GM18511 (cell line): ENCODE results near the gene MCM9.
A peak's percentile ranks its signal among the peaks of the same experiment; 100 is the strongest.
"Not testable (repeated sequence)": the region's sequence is repeated elsewhere in the genome, so short reads cannot be mapped to it uniquely, and the experiment has no call there.

ENCODE experiments used
- ATAC-seq: cut with Tn5 transposase; IDR thresholded peaks from one replicate; pipeline ENCODE4 v1.9.1; 2021; ENCODE audit warnings: mild to moderate bottlenecking, moderate library complexity; ENCODE audit not compliant: unreplicated experiment

Gene MCM9

DNA sequence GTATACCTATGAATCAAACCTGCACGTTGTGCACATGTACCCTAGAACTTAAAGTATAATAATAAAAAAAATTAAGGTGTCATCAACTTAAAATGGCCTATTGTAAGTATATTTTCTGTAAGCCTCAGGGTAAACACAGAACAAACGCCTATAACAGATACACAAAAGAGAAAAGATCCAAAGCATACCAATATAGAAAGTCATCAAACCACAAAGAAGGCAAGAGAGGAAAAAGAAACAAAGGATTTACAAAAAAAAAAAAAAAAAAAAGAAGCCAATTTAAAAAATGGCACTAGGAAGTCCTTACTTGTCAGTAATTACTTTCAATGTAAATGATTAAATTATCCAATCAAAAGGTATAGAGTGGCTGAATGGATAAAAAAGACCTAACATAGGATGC lies 65.6 kb downstream of the MCM9 start:
- ATAC-seq, result no peak

DNA sequence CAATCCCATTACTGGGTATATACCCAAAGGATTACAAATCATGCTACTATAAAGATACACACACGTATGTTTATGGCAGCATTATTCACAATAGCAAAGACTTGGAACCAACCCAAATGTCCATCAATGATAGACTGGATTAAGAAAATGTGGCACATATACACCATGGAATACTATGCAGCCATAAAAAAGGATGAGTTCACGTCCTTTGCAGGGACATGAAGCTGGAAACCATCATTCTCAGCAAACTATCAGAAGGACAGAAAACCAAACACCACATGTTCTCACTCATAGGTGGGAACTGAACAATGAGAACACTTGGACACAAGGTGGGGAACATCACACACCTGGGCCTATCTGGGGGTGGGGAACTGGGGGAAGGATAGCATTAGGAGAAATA lies 66.1 kb downstream of the MCM9 start:
- not testable (repeated sequence) for ATAC-seq

DNA sequence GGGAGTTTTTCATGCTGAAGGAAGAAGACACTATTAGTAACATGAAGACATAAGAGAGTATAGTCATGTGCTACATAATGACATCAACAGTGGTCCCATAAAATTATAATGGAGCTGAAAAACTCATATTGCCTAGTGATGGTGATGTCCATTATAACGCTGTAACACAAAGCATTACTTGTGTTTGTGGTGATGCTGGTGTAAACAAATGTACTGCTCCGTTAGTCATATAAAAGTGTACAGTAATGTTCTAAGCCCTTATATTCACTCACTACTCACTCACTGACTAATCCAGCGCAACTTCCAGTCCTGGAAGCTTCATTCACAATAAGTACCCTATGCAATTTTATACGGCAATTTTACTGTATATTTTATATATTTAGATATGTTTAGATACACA lies 67.8 kb downstream of the MCM9 start:
- ATAC-seq, result no peak

DNA sequence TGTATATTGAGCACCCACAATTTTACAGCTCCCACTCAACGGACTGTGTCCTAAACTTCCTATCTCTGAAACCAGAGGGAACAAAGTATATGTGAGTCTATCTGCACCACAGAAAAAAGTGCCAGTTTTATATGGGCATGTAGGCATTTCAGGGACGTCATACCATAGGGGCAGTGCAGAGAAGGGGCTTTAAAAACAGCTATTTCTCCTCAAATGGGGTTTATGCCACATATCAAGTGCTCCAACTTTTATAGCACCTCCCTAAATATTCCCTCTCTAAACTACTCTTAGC lies 69.9 kb downstream of the MCM9 start:
- ATAC-seq, result no peak

DNA sequence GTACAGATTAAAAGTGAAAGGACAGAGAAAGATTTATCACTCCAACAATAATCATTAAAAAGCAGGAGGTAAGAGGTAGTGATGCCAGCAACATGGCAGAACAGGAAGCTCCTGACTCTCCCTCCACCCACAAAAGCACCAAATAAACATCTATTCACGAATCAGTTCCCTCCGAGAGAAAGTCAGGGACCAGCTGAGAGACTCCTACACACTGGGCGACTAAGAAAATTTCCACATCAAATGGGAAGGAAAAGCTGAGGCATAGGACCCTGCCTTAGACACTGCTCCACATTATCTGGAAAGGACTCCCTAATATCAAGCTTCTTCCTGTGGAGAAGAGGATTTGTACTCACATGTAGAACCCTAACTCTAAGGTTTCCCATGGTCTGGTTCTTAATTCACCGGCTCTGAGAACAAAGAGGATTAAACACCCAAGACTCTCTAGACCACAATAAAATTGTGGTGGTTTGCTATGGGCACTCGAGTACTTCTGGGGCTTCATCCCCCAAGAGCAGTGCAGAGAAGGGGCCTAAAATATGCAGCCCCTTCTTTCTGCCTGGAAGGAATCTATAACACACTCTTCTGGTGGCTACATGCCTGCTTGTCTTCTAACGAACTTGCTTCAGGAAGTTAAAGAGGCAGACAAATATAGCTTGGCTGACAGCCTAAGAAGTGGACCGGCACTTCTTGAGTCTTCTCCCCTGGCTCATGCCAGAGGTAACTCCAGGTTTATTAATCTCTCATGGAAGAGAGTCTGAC lies 70.4 kb downstream of the MCM9 start:
- peak; percentile 61 for ATAC-seq

DNA sequence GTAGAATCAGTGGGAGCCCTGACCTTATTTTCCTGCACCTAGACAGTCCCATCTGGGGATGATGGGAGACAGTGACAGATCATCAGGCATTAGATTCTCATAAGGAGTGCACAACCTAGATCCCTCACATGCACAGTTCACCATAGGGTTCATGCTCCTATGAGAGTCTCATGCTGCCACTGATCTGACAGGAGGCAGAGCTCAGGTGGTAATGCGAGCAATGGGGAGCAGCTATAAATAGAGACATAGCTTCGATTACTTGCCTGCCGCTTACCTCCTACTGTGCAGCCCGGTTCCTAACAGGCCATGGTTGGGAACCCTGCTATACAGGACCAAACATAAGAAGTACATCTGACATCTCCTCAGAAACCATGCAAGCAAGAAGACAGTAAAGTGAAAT lies 72.5 kb downstream of the MCM9 start:
- no peak for ATAC-seq

DNA sequence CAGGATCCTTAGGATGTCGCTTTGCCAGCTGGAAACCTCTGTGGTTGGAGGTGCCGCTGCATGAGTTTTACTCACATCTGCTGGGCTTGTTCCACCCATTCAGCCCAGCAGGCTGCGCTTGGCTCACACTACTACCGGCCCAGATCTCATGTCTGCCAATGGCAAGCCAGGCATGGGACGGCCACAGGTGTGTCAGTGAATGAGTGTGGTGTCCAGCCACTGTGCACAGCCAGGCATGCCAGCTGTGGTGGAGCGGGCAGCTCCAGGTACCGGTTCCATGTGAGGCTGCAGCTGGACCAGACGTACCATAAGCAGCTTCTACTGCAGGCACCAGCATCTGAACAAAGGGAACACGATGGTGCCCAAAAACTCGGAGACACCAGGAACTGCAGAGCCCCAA lies 74.1 kb downstream of the MCM9 start:
- no peak for ATAC-seq

DNA sequence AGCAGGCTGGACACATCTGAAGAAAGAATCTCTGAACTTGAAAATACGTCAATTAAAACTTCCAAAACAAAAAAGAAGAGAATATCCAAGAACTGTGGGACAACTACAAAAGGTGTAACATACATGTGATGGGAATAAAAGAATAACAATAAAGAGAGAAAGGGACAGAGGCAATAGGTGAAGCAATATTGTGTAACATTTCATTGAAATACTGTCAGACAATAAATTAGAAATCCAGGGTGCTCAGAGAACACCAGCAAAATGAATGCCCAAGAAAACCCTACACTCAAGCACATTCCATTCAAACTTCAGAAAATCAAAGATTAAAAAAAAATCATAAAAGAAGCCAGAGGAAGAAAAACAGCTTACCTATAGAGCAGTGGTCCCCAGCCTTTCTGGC lies 74.6 kb downstream of the MCM9 start:
- ATAC-seq, result no peak

DNA sequence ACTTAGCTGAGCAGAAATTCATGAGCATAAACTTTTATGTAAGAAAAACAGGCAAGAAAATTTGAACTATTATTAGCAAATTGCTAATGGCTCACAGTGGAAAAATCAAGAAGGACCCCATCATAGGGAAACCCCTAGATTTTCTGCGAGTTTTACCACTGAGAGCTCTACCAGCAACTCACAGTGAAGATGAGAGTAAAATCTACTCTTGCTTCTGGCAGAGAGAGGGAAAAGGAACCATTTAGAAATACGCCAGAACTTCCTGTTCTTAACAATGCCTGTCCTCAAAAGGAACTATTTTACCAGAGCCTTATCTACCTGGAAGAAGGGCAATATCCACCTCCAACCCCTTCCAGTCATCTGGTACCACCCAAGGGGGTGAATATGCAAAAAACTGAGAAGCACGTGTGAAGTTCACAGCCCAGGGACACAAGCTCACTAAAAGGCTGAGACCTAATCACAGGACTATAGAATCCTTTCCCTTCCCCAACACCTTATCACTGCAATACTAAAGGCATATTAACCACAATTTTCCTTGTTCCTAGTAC lies 75.4 kb downstream of the MCM9 start:
- peak; percentile 48 for ATAC-seq

DNA sequence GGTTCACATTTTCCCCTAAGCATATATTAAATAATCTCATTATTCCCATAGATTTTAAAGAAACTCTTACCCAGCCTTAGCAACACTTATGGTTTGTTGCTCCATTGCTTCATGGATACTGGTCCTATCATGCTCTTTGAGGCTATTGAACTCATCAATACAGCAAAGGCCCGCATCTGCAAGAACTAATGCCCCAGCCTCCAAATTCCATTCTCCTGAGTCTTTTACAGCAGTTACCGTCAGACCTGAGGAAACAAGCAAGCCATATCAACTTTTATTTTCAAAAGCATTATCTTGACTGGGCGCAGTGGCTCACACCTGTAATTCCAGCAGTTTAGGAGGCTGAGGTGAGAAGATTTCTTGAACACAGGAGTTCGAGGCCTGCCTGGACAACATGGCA lies 78.7 kb downstream of the MCM9 start:
- ATAC-seq, result no peak

DNA sequence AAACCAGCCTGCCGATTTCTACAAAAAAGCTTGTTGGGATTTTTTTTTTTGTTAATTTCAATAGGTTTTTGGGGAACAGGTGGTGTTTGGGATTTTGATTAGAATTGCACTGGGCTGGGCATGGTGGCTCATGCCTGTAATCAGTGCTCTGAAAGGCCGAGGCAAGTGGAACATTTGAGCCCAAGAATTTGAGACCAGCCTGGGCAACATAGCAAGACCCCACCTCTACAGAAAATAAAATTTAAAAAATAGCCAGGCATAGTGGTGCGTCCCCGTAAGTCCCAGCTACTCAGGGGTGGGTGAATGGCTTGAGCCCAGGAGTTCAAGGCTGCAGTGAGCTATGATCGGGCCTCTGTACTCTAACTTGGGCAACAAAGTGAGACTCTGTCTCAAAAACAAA lies 81.6 kb downstream of the MCM9 start:
- no peak for ATAC-seq

DNA sequence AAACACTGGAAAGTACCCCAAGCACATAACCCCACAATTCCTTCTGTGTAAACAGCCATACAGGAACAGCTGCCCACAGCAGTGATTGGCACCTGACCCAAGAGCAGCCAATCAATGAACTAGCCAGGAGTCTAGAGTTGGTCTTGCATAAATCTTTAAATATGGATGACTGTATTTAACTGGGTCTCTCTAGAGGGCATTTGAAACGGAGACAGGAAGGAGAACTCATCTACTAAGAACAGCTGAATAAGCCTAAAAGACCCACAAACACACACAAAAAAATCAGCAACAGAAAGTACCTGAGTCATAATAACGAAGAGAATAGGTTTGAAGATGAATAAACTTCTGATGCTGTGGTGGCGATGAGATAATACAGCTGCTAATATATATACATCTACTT lies 90.0 kb downstream of the MCM9 start:
- peak; percentile 50 for ATAC-seq

DNA sequence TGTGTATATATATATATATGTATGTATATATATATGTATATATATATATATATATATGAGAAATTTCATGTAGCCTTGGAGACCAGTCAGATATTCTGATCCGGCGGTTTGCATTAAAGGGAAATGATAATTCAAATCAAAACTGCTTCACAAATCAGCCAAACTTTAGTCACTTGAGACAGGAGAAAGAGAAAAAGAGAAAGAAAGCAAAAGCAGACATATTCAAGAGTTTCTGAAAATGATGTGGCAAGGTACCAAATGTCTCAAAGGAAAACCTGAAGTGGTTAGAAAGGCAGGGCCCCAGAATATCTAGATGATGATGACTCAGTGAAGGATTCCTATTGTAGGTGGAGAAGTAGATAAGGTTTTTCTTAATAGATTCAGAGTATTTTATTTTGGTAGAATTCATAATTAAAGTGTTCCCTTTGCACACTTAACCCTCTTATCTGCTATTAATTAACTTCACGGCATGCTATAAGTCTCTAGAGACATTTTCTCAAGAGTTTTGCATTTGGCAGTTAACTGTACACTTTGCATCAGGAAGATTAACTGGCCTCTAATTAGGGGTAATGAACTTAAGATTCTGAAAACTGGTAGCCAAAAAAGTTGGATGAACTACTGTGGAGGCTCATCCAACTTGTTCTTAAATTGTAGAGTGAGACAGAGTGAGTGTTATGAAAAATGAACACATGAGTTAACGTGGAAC lies 91.1 kb downstream of the MCM9 start:
- ATAC-seq, result peak; percentile 94

DNA sequence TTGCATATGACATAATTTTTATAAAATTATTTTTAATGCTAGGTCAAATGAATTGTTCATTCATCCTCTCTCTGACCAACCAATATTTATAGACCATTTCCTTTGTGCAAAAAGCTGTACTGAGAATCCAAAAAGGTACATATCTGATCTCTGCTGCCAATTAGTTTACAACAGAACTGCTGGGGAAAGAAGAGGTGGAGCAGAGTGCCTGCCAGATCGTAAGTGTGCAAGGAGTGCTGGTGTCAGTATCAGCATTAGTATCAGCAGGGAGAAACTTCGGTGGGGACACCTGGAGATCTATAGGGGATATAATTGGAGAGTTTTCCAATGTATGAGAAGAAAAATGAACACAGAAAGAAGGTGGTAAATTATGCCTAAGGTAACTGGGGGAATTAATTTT lies 104.3 kb downstream of the MCM9 start:
- ATAC-seq, result no peak

DNA sequence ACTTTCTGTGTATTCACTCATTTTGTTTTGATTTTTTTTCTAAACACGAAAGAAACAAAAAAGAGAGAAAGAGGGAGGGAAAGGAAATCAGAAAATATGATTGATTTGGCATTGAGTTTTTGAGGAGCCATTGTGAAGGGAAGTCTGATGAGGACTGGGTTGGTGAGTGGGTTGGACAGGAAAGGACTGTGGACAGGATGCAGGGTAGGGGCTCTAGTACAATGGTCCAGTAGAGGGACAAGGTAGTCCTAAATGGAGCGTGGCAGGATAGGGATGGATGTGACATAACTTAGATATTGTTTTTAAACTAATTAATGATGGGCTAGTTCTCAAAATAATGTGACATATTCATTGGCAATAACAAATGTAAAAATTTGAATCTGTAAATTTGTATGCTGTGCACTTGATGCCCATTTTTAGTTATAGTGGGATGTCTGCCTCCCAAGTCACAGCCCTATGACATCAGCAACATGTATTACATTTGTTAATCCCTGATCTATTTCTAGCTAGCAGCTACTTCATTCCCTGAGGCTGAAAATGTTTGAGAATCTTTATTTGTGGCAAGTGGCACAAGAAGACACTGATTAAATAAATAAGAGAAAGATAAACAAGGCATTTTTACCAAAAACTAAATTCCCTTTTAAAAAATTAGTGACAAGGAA lies 105.0 kb downstream of the MCM9 start:
- ATAC-seq, result no peak

DNA sequence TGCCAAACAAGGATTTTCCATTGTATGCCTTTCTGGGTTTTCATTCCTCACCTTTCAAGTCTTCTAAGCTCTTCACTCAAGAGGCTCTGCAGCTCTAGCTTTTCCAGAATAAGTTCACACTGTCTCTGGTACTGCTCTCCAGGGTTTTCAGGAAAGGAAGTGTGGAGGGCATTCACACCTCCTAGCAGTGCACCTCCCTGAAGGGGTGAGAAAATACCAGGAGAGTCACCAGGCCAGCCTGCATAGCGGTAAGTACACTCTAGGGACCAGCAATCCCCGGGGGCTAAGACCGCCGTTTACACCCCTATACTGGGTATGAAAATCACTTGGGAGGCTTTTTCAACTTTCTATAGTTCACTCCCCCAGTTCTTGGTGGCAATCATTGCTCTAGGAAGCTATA lies 108.9 kb downstream of the MCM9 start:
- ATAC-seq, result no peak

DNA sequence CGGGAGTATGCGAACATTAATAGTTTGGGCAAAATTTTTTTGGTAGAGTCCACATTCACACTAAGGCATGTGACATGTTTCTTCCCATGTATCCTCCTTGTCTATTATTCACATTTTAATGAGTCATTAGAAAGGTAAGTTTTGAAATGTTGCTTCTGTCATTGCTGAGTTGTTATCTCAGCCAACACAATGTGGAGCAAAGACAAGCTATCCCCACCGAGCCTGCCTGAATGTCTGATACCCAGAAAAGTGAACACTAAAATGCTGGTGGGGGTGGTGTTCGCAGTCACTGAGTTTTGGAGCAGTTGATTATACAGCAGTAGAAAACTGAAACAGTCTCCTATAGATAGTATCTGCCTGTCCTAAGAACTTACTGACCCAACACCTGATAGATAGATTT lies 109.3 kb downstream of the MCM9 start:
- no peak for ATAC-seq

DNA sequence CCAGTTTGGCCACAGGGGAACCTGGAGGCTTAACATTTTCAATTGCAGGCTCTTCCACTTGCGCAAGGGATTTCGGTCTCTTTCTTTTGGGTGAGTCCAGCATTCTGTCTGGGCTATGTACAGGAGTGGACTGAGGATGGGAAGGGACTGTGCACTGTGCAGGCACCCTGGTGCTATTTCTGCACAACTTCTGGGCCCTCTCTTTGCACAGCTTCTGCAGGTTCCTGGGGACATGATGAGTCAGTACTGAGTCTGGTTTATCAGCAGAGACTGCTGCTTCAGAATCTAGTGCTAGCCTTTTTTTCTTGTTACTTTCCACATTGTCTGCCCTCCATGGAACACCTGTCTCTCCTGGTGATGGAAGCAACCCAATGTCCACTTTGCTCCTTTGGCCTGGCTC lies 119.5 kb downstream of the MCM9 start:
- ATAC-seq, result no peak

DNA sequence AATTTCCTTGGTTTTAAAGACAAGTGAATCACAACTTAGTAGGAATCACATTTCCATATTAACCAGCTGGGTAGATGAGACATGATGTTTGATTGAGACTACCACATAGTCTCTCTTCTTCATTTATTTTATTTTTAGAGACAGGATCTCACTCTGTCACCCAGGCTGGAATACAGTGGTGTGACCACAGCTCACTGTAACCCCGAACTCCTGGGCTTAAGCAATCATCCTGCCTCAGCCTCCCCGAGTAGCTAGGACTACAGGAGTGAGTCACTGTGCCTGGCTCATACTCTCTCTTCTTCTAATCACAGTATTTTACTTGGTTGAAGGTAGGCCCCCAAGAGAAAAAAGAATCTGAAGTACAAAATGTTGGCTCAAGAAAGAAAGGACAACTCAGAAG lies 121.2 kb downstream of the MCM9 start:
- ATAC-seq, result no peak

DNA sequence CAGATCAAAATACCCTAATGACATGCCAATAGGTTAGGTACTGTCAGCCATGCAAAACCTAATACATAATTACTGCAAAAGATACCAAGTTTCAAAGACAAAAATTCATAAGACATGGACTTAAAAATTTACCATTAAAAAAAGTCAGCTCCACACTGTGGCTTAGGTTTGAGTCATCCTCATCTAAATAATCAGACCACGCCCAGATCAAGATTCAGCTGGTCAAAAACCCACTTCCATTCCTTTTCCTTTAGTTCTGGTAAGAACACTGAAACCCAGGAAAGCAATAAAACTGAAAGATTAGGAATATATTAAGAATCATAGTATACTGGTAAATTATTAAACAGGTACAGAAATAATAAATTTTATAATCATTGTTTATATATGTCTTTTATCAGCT lies 122.0 kb downstream of the MCM9 start:
- no peak for ATAC-seq

DNA sequence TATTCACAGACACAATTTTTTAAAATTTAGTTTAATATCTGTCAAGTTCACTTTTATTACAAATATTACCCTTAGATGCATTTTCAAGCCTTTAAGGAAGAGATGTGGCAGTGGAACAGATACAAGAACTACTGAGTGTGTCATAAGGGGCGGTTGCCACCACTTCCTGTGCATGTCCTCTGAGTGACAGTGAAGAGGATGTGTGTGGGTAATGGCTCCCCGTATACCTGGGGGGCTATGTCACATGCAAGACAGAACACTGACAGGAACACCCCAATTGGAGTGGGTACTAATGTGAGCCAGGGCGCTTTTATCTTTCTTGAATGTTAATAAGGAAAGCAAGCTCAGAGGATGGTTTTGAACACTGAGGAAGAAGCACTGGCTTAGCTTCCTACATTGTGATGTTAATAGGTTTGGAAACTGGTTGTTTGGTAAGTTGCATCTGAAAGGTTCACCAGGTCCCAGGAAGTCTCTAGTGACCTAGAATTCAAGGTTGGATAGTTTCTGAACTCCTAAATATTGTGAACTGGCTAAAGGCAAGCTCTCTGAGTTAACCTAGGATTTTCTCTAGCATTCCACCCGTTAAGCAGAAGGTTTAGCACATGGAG lies 124.4 kb downstream of the MCM9 start:
- ATAC-seq, result peak; percentile 88
